Measurements from ENCODE around the gene HAND1.

HAND1 gene

GRCh38 chr5:154505567-154505966, 27.5 kb upstream of the HAND1 start:
- no peak for DNase-seq

- DNase-seq, result no peak
These were observed 25.6 kb upstream of the HAND1 start for GRCh38 chr5:154503698-154504039.

GRCh38 chr5:154502180-154502579, 24.2 kb upstream of the HAND1 start:
- no peak for DNase-seq

- no peak for DNase-seq
These were observed 23.5 kb upstream of the HAND1 start for GRCh38 chr5:154501566-154501965.

- DNase-seq, result no peak
These were observed 21.0 kb upstream of the HAND1 start for GRCh38 chr5:154498994-154499393.

- no peak for DNase-seq
These were observed 20.6 kb upstream of the HAND1 start for GRCh38 chr5:154498591-154498990.

- no peak for DNase-seq
These were observed 16.0 kb upstream of the HAND1 start for GRCh38 chr5:154494036-154494435.

GRCh38 chr5:154493274-154493673, 15.2 kb upstream of the HAND1 start:
- DNase-seq, result no peak

- no peak for DNase-seq
These were observed 13.9 kb upstream of the HAND1 start for GRCh38 chr5:154491941-154492340.

- no peak for DNase-seq
These were observed 9.5 kb upstream of the HAND1 start for GRCh38 chr5:154487541-154487940.

- DNase-seq, result no peak
These were observed 8.4 kb upstream of the HAND1 start for GRCh38 chr5:154486427-154486866.

- DNase-seq, result no peak
These were observed 7.9 kb upstream of the HAND1 start for GRCh38 chr5:154485850-154486426.

GRCh38 chr5:154485096-154485491, 7.1 kb upstream of the HAND1 start:
- DNase-seq, result no peak

- no peak for DNase-seq
These were observed 6.5 kb upstream of the HAND1 start for GRCh38 chr5:154484393-154485095.

- no peak for DNase-seq
These were observed 5.8 kb upstream of the HAND1 start for GRCh38 chr5:154483654-154484392.

- no peak for DNase-seq
These were observed 4.8 kb upstream of the HAND1 start for GRCh38 chr5:154482528-154483449.

GRCh38 chr5:154481584-154482381, 3.8 kb upstream of the HAND1 start:
- DNase-seq, result no peak

GRCh38 chr5:154480847-154481246, 2.8 kb upstream of the HAND1 start:
- no peak for DNase-seq

- no peak for DNase-seq
These were observed 2.1 kb upstream of the HAND1 start for GRCh38 chr5:154479944-154480750.

GRCh38 chr5:154479160-154479943, 1.3 kb upstream of the HAND1 start:
- no peak for DNase-seq

GRCh38 chr5:154478752-154479159, 729 bp upstream of the HAND1 start:
- DNase-seq, result no peak
